ENCODE measurements around the gene C10orf53. TPM values are rescaled to one million over a fixed set of nuclear protein-coding genes. Genes with fewer than 3 reads are reported as not detected.

C10orf53 gene
- total and polyA plus RNA-seq, 2 of the 8 experiments (the other 6 are each of a cell fraction or from before 2014, with no cell fraction given), result not detected

DNA sequence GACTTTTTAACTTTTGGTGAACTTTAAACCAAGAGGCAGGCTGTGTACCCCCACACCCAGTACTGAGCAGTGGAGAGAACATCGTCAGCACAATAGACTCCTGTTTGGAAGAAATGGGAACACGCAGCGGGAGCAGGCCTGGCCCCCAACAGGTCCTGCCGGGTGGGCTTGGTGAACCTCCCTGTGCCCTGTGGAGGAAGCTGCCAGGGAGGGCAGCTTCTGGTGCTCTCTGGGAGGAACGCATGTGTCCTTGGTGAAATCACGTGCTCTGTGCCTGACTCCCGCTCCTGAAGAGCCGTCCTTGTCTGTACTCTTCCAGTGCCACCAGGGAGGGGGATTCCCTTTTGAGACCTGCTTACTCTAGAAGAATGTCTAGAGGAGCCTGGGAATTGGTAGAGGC is 34.0 kb upstream of the C10orf53 start:
- POLR2A ChIA-PET (ENCODE audit: partially characterized antibody), result no interaction called here
- H3K27me3 ChIP-seq (replicated peaks in 1 of 4; ENCODE audit: control insufficient read depth in 3 of 4, extremely low read depth in 1 of 4, insufficient read depth in 3 of 4, low read length in 3 of 4), result no peaks in the 10 kb centered on the region; a peak in 2 of 7 replicates
- no peak overlapping the region for H3K9ac ChIP-seq (replicated peaks in 1 of 4; ENCODE audit: extremely low read depth in 1 of 4, low read depth in 3 of 4, low read length in 3 of 4)
- no peak overlapping the region for H2BK15ac ChIP-seq (ENCODE audit: low read length)
- H4K5ac ChIP-seq (ENCODE audit: insufficient read length, low read depth, low read length), result no peak overlapping the region
- no peak overlapping the region for H3K56ac ChIP-seq (replicated peaks; ENCODE audit: insufficient read length, low read depth, low read length)
- H2AK5ac ChIP-seq (ENCODE audit: low read depth, low read length), result no peak overlapping the region
- H3K4me1 ChIP-seq (replicated peaks in 1 of 4; ENCODE audit: control insufficient read depth in 3 of 4, insufficient read depth in 4 of 4, low read length in 3 of 4), result peaks cover 0 to 4% (median 1%) of the 10 kb centered on the region in 4 experiments; a peak in 1 of 7 replicates
- H3K23me2 ChIP-seq (ENCODE audit: low read depth, low read length), result no peaks in the 10 kb centered on the region
- H2BK20ac ChIP-seq (ENCODE audit: low read length), result no peak overlapping the region
- H3K27ac ChIP-seq (ENCODE audit: low read depth, low read length), result no peak overlapping the region
- no peak overlapping the region for H3K4ac ChIP-seq (replicated peaks; ENCODE audit: insufficient read length, low read depth, low read length)
- no peak overlapping the region for H2BK120ac ChIP-seq (replicated peaks; ENCODE audit: low read depth, low read length)
- no peaks in the 10 kb centered on the region for H3K9me3 ChIP-seq (ENCODE audit: insufficient read depth in 2 of 2, low read depth in 1 of 2, low read length in 1 of 2)
- H2BK12ac ChIP-seq (ENCODE audit: low read depth, low read length), result no peak overlapping the region
- no peaks in the 10 kb centered on the region for H4K20me1 ChIP-seq (replicated peaks in 1 of 2; ENCODE audit: control insufficient read depth in 1 of 2, insufficient read depth in 2 of 2, low read length in 2 of 2)
- no peak overlapping the region for H3K23ac ChIP-seq (ENCODE audit: insufficient read length)
- no peak overlapping the region for H3K14ac ChIP-seq (ENCODE audit: insufficient read length)
- H3K18ac ChIP-seq (ENCODE audit: extremely low read depth, low read length), result no peak overlapping the region
- H3K79me2 ChIP-seq (ENCODE audit: control insufficient read depth in 1 of 2, insufficient read depth in 2 of 2, low read length in 2 of 2), result no peaks in the 10 kb centered on the region
- no peak overlapping the region for H4K8ac ChIP-seq (ENCODE audit: extremely low read depth, insufficient read depth, low read length)
- H3K79me1 ChIP-seq (ENCODE audit: low read depth, low read length), result 0 out of 2 replicates have a peak, but pooled peaks cover 2% of the 10 kb centered on the region
- no peaks in the 10 kb centered on the region for H3K36me3 ChIP-seq (ENCODE audit: control insufficient read depth in 2 of 4, insufficient read depth in 4 of 4, low read length in 3 of 4)
- H4K91ac ChIP-seq (replicated peaks; ENCODE audit: insufficient read length, low read length), result no peak overlapping the region
- WGBS, 2 experiments (ENCODE audit: extremely low coverage in 1 of 2, insufficient coverage in 1 of 2, insufficient read length in 1 of 2, insufficient replicate concordance in 2 of 2, low coverage in 1 of 2, low lambda C conversion rate in 2 of 2, missing lambda C conversion rate in 1 of 2), result 93% methylated on average over 8 of the region's 8 CpGs; no CpG with 5 or more reads in 1 of the 2 experiments
- DNase-seq (ENCODE audit: low read depth in 1 of 2, low spot score in 2 of 2) (no peak), FAIRE-seq (no peak)
- no peak overlapping the region for H2AFZ ChIP-seq (ENCODE audit: low read length)
- CTCF ChIA-PET (ENCODE audit: partially characterized antibody), result interaction anchor here (1.0 to 2.6 kb wide), 10 partner anchors 12 to 118 kb away, joined by 3 to 13 read pairs (median 4); no protein-coding TSS in a partner anchor
- H3K4me2 ChIP-seq (ENCODE audit: insufficient read depth in 1 of 2, low read depth in 2 of 2, low read length in 2 of 2), result no peak overlapping the region
- H3K4me3 ChIP-seq (ENCODE audit: extremely low read depth in 1 of 4, insufficient read depth in 2 of 4, low read depth in 3 of 4, low read length in 4 of 4), result no peak overlapping the region
- no peak overlapping the region for H2BK5ac ChIP-seq (ENCODE audit: low read depth, low read length)
- no peak for TF ChIP-seq TAF1 (IDR thresholded peaks at IDR 0.05; ENCODE audit: low read depth, low read length)
- no peak for TF ChIP-seq KDM4A (IDR thresholded peaks at IDR 0.05; ENCODE audit: low read depth, low read length, severe bottlenecking)
- TF ChIP-seq SP2 (IDR thresholded peaks at IDR 0.05; ENCODE audit: low read length), result no peak
- TF ChIP-seq CBX8 (IDR thresholded peaks at IDR 0.05; ENCODE audit: borderline replicate concordance, low read depth, low read length), result no peak
- TF ChIP-seq SIX5 (IDR thresholded peaks at IDR 0.05; ENCODE audit: low read depth, low read length), result no peak
- no peak for TF ChIP-seq SUZ12 (IDR thresholded peaks at IDR 0.05; ENCODE audit: low read length)
- TF ChIP-seq, protein P1, sequence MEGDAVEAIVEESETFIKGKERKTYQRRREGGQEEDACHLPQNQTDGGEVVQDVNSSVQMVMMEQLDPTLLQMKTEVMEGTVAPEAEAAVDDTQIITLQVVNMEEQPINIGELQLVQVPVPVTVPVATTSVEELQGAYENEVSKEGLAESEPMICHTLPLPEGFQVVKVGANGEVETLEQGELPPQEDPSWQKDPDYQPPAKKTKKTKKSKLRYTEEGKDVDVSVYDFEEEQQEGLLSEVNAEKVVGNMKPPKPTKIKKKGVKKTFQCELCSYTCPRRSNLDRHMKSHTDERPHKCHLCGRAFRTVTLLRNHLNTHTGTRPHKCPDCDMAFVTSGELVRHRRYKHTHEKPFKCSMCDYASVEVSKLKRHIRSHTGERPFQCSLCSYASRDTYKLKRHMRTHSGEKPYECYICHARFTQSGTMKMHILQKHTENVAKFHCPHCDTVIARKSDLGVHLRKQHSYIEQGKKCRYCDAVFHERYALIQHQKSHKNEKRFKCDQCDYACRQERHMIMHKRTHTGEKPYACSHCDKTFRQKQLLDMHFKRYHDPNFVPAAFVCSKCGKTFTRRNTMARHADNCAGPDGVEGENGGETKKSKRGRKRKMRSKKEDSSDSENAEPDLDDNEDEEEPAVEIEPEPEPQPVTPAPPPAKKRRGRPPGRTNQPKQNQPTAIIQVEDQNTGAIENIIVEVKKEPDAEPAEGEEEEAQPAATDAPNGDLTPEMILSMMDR (IDR thresholded peaks at IDR 0.05; ENCODE audit: control extremely low read depth in 1 of 3, insufficient read depth in 1 of 3, low read depth in 1 of 3, low read length in 3 of 3), result no peak
- no peak for TF ChIP-seq JUND (IDR thresholded peaks at IDR 0.05; ENCODE audit: low read length)
- TF ChIP-seq TAF7 (optimal IDR thresholded peaks at IDR 0.05; ENCODE audit: borderline replicate concordance, low read depth, low read length), result no peak
- no peak for TF ChIP-seq HDAC6 (IDR thresholded peaks at IDR 0.05; ENCODE audit: low read depth, low read length)
- no peak for TF ChIP-seq NRF1 (IDR thresholded peaks at IDR 0.05; ENCODE audit: low read depth, low read length)
- TF ChIP-seq POU5F1 (IDR thresholded peaks at IDR 0.05; ENCODE audit: low read depth, low read length), result no peak
